Ovary (tissue), 3 donors: ENCODE data around the gene NEU2.

Experiments used
- EP300 ChIP-seq: sonication (generic); formaldehyde crosslinking; IDR thresholded peaks from one replicate; pipeline ENCODE4 v1.6.1; 2017; ENCODE audit warnings: antibody characterized with exemption
- POLR2A ChIP-seq: fragments of 450-650 bp; IDR thresholded peaks from one replicate; pipeline ENCODE4 v1.6.1; 2017; ENCODE audit warnings: antibody characterized with exemption, mild to moderate bottlenecking, moderate library complexity
- TF ChIP-seq, protein P1 (sequence below), 3 donors: fragments of 450-650 bp in 2 of 3; fragments of 200-600 bp in 1 of 3; IDR thresholded peaks; one replicate each; pipeline versions ENCODE4 v1.5.1 to v1.8.0; 2016 to 2022; ENCODE audit warnings: antibody characterized with exemption in 3 of 3, mild to moderate bottlenecking in 1 of 3
- donor health status: DM: no; HTN: no; CAD: no.

DNA sequence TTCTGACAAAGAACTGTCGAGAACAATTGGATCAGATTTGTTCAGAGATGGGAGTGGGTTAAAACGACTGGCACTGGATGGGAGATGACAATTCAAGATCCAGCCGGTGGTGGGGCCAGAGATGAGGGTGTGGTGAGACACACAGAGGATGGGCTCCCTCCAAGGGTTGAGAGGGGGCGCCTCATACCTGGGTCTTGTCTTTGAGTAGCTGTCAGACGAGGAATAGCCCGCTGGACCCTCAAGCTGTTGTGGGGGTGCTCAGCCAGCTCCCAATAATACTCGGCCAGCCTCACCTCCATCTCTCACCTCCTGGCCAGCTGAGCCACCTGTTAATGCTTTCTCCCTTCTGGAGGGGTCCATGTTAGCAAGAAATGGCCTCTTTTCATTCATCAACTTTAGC is 41.6 kb downstream of the NEU2 start:
- TF ChIP-seq POLR2A (no peak), EP300 (no peak)
- TF ChIP-seq, protein P1, sequence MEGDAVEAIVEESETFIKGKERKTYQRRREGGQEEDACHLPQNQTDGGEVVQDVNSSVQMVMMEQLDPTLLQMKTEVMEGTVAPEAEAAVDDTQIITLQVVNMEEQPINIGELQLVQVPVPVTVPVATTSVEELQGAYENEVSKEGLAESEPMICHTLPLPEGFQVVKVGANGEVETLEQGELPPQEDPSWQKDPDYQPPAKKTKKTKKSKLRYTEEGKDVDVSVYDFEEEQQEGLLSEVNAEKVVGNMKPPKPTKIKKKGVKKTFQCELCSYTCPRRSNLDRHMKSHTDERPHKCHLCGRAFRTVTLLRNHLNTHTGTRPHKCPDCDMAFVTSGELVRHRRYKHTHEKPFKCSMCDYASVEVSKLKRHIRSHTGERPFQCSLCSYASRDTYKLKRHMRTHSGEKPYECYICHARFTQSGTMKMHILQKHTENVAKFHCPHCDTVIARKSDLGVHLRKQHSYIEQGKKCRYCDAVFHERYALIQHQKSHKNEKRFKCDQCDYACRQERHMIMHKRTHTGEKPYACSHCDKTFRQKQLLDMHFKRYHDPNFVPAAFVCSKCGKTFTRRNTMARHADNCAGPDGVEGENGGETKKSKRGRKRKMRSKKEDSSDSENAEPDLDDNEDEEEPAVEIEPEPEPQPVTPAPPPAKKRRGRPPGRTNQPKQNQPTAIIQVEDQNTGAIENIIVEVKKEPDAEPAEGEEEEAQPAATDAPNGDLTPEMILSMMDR (IDR thresholded peaks at IDR 0.05), result no peak
